ENCODE results near the gene SNED1. TPM values are rescaled to one million over a fixed set of nuclear protein-coding genes. Genes with fewer than 3 reads are reported as not detected.

SNED1 gene
- total RNA-seq, 1 experiment from 2014 or later = not detected

DNA sequence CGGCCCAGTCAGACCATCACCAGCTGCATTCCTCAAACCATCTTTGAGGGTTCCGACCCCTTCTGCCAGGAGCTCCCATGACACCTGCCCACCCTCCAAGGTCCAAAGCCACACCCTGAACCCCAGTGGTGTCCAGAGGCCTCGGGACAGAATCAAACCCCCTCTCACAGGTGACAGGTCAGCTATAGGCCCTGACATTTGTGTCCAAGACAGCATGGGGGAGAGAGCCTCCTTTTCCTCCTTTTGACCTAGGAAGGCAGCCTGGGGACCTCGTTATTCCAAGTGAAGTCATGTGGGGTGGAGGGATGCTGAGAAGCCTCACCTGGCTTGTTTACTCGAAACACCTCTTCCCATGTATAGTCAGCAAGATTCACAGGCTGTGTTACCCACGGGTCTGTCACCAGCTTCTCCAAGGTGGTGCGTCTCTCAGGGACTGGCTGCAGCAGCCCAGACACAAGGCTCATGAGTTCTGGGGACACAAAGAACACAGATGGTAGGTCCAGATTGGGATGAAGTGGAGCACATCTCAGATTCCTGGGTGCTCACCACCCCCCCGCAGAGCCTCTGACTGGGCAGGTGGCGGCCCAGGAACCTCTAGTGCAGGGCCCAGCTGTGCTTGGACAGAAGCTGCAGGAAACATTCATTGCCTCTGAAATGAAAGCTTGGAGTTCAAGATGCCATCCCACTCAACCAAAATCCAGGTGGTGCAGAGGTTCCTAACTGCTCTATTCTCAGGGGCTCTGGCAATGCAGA, 108.8 kb downstream of the SNED1 start:
- Mint-ChIP-seq H3K27me3 (ENCODE audit: insufficient read depth, unreplicated experiment) (no peaks in the 10 kb centered on the region), H3K9me3 (ENCODE audit: unreplicated experiment) (no peaks in the 10 kb centered on the region), H3K36me3 (ENCODE audit: insufficient read depth, unreplicated experiment) (peaks cover 4% of the 10 kb centered on the region), H3K4me1 (ENCODE audit: low read depth, unreplicated experiment) (no peaks in the 10 kb centered on the region), H3K4me3 (ENCODE audit: unreplicated experiment) (no peak overlapping the region), H3K27ac (ENCODE audit: unreplicated experiment) (no peak overlapping the region)
- ChIA-PET CTCF (no interaction called here), POLR2A (no interaction called here)
- BruUV-seq (replicated peaks) = no TSS peak
- intact Hi-C loops (cut with micrococcal nuclease; ENCODE audit: unreplicated experiment) = no loop called here
- H3K36me3 ChIP-seq (ENCODE audit: control insufficient read depth, insufficient read depth, low read length) = no peaks in the 10 kb centered on the region
- no peaks in the 10 kb centered on the region for H3K4me1 ChIP-seq
- H3K9me3 ChIP-seq = no peaks in the 10 kb centered on the region
- no peaks in the 10 kb centered on the region for H3K27me3 ChIP-seq (replicated peaks; ENCODE audit: control insufficient read depth, insufficient read depth, low read length)
- H3K4me3 ChIP-seq (ENCODE audit: low read depth, low read length) = no peak overlapping the region
- no peak for DNase-seq
- TF ChIP-seq, protein P1, sequence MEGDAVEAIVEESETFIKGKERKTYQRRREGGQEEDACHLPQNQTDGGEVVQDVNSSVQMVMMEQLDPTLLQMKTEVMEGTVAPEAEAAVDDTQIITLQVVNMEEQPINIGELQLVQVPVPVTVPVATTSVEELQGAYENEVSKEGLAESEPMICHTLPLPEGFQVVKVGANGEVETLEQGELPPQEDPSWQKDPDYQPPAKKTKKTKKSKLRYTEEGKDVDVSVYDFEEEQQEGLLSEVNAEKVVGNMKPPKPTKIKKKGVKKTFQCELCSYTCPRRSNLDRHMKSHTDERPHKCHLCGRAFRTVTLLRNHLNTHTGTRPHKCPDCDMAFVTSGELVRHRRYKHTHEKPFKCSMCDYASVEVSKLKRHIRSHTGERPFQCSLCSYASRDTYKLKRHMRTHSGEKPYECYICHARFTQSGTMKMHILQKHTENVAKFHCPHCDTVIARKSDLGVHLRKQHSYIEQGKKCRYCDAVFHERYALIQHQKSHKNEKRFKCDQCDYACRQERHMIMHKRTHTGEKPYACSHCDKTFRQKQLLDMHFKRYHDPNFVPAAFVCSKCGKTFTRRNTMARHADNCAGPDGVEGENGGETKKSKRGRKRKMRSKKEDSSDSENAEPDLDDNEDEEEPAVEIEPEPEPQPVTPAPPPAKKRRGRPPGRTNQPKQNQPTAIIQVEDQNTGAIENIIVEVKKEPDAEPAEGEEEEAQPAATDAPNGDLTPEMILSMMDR (IDR thresholded peaks at IDR 0.05; ENCODE audit: insufficient read depth in 1 of 2, low read depth in 1 of 2, low read length in 1 of 2, severe bottlenecking in 1 of 2, unreplicated experiment in 1 of 2) = no peak

GRCh38 chr2:241108271-241109209, 110.1 kb downstream of the SNED1 start:
- Histone ChIP-seq H3K4me1 (no peaks in the 10 kb centered on the region), H3K4me3 (ENCODE audit: low read depth, low read length) (no peak overlapping the region), H3K9me3 (no peaks in the 10 kb centered on the region), H3K36me3 (ENCODE audit: control insufficient read depth, insufficient read depth, low read length) (no peaks in the 10 kb centered on the region), H3K27me3 (replicated peaks; ENCODE audit: control insufficient read depth, insufficient read depth, low read length) (no peaks in the 10 kb centered on the region)
- POLR2A ChIA-PET = no interaction called here
- Mint-ChIP-seq H3K27ac (ENCODE audit: unreplicated experiment) (no peak overlapping the region), H3K36me3 (ENCODE audit: insufficient read depth, unreplicated experiment) (no peaks in the 10 kb centered on the region), H3K4me3 (ENCODE audit: unreplicated experiment) (no peak overlapping the region), H3K27me3 (ENCODE audit: insufficient read depth, unreplicated experiment) (no peaks in the 10 kb centered on the region), H3K4me1 (ENCODE audit: low read depth, unreplicated experiment) (no peaks in the 10 kb centered on the region), H3K9me3 (ENCODE audit: unreplicated experiment) (no peaks in the 10 kb centered on the region)
- BruUV-seq (replicated peaks) = no TSS peak
- intact Hi-C loops (cut with micrococcal nuclease; ENCODE audit: unreplicated experiment) = no loop called here
- TF ChIP-seq, protein P1 (IDR thresholded peaks at IDR 0.05; ENCODE audit: insufficient read depth in 1 of 2, low read depth in 1 of 2, low read length in 1 of 2, severe bottlenecking in 1 of 2, unreplicated experiment in 1 of 2) = no peak
- CTCF ChIA-PET = no interaction called here
- DNase-seq = no peak

DNA sequence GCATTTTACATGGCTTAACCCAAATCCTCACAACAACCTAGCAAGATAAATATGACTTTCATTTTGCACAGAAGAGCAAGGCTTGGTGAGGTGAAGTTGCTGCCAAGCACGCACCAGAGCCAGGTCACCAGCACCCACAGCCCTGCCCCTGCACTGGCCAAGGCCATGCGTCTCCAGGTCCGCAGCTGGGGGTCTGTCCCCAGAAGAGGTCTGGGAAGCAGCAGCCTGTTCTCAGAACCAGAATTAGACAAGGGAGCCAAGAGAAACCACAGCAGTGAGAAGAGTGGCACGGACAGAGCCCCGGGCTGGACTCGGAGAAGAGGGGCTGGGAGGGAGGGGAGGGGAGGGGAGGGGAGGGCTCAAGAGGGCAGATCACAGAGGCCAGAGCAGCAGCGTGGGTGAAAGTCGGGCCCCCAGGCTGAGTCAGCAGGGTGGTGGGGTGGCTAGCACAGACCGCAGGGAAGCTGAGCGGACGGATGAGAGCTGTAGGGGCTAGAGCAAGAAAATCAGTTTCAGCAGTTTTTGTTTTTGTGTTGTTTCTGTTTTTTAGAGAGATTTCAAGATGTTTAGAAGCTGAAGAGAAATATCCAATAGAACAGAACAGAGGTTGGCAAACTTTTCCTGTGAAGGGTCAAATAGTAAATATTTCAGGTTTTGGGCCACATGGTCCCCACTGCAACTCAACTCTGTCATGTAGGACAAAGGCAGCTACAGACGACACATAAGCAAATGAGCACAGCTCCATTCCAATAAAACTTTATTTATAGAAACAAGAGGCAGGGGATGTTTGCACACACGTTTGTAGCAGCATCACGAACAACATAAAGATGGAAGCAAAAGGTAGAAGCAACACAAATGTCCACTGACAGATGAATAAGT, 111.0 kb downstream of the SNED1 start:
- CTCF ChIA-PET = no interaction called here
- Mint-ChIP-seq H3K27ac (ENCODE audit: unreplicated experiment) (no peak overlapping the region), H3K4me3 (ENCODE audit: unreplicated experiment) (no peak overlapping the region), H3K27me3 (ENCODE audit: insufficient read depth, unreplicated experiment) (no peaks in the 10 kb centered on the region), H3K9me3 (ENCODE audit: unreplicated experiment) (no peaks in the 10 kb centered on the region), H3K4me1 (ENCODE audit: low read depth, unreplicated experiment) (no peaks in the 10 kb centered on the region), H3K36me3 (ENCODE audit: insufficient read depth, unreplicated experiment) (no peaks in the 10 kb centered on the region)
- DNase-seq = no peak
- no peaks in the 10 kb centered on the region for H3K36me3 ChIP-seq (ENCODE audit: control insufficient read depth, insufficient read depth, low read length)
- BruUV-seq (replicated peaks) = no TSS peak
- TF ChIP-seq, protein P1 (IDR thresholded peaks at IDR 0.05; ENCODE audit: insufficient read depth in 1 of 2, low read depth in 1 of 2, low read length in 1 of 2, severe bottlenecking in 1 of 2, unreplicated experiment in 1 of 2) = no peak
- H3K4me3 ChIP-seq (ENCODE audit: low read depth, low read length) = no peak overlapping the region
- intact Hi-C loops (cut with micrococcal nuclease; ENCODE audit: unreplicated experiment) = no loop called here
- POLR2A ChIA-PET = no interaction called here
- no peaks in the 10 kb centered on the region for H3K27me3 ChIP-seq (replicated peaks; ENCODE audit: control insufficient read depth, insufficient read depth, low read length)
- no peaks in the 10 kb centered on the region for H3K4me1 ChIP-seq
- H3K9me3 ChIP-seq = no peaks in the 10 kb centered on the region
